Stimulated activated naive CD8-positive, alpha-beta T cell treated with anti-CD3 and anti-CD28 coated beads, Interleukin-15, Interleukin-2, amounts not matched to agents 100 U/mL and 50 U/mL, for 24 hours (primary cell): ENCODE data around the gene DDX4.
A peak's percentile ranks its signal among the peaks of the same experiment; 100 is the strongest.
"Not testable (repeated sequence)": the region's sequence is repeated elsewhere in the genome, so short reads cannot be mapped to it uniquely, and the experiment has no call there.

Experiments
- ATAC-seq: fragments of 150-1000 bp; cut with Tn5 transposase; one replicate; pipeline ENCODE4 v1.10.0; 2021
- DNase-seq: peaks from one replicate; pipeline ENCODE4 v3.0.0; 2021

The DDX4 gene

GRCh38 chr5:55724281-55724680 lies 13.6 kb upstream of the DDX4 start:
- no peak for DNase-seq
- ATAC-seq, result no peak

- DNase-seq, result no peak
- ATAC-seq, result no peak
These were observed 6.0 kb upstream of the DDX4 start for GRCh38 chr5:55731848-55732247.

- no peak for DNase-seq
These were observed 5.3 kb upstream of the DDX4 start for GRCh38 chr5:55732585-55732984.

GRCh38 chr5:55734658-55735057 lies 3.2 kb upstream of the DDX4 start:
- ATAC-seq (no peak), DNase-seq (no peak)

More at GRCh38 chr5:55732585-55732984, 5.3 kb upstream of the DDX4 start:
- ATAC-seq, result no peak

DNA sequence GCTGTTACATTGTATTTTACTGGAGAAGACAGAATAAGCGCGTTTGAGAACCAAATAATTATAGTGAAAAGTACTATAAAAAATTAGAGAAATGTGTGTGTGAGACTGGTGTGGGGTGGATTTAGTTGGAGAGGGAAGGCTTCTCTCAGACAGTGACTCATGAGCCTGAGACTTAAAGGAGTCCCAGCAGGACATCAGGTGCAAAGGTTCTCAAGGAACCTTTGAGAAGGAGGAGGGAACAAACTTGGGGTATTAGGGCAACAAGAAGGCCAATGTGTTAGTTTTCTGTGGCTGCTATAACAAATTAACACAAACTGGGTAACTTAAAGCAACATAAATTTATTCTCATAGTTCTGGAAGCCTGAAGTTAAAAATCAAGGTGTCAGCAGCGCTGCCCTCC lies 4.9 kb downstream of the DDX4 start:
- ATAC-seq (no peak), DNase-seq (no peak)

DNA sequence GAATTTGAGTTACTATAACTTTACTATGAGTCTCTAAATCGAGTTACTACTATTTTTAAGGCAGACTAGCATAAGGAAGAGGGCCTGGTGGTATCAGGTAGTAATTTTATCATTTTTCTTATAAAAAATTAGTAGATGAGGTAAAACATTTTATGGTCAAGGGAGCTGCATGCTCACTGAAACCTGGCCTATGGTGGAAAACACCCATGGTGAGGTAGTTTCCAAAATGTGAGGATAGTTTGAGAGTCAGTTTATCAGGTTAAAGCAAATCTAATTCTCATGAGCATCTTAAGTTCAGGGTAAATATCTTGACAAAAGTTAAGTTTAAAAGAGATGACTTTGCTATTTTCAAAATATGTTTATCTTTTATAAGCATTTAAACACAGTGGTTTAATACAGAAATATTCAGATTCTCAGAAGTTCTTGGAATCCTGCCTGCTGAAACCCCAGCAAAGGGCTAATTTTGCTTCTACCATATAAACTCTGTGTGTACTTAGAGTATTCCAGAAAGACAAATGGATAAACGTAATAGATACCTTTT lies 10.0 kb downstream of the DDX4 start:
- ATAC-seq (no peak), DNase-seq (no peak)

- ATAC-seq, result no peak
- DNase-seq, result no peak
These were observed 11.5 kb downstream of the DDX4 start for GRCh38 chr5:55749387-55749786.

- no peak for ATAC-seq
- DNase-seq, result no peak
These were observed 12.2 kb downstream of the DDX4 start for GRCh38 chr5:55750063-55750462.

DNA sequence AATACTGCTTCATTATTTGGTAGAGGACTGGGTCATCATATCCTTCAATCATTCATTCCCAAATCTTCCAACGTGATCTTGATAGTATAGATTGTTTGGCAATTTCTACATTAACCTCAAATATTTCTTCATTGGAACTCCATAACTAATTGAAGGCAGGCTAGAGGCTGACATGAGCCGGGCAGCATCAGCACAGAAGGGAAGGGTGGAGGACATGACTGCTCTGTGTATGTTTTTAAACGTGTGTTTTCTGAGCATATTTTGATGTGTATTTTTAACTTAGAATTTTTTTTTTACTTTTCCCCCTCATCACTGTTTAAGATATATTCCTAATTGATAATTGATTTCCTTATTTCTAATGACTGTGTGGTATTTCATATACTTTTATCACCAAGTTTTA lies 12.6 kb downstream of the DDX4 start:
- ATAC-seq, result no peak

GRCh38 chr5:55758231-55758630 lies 20.4 kb downstream of the DDX4 start:
- DNase-seq (no peak), ATAC-seq (no peak)

More for the DNA sequence above, 12.6 kb downstream of the DDX4 start:
- no peak for DNase-seq

DNA sequence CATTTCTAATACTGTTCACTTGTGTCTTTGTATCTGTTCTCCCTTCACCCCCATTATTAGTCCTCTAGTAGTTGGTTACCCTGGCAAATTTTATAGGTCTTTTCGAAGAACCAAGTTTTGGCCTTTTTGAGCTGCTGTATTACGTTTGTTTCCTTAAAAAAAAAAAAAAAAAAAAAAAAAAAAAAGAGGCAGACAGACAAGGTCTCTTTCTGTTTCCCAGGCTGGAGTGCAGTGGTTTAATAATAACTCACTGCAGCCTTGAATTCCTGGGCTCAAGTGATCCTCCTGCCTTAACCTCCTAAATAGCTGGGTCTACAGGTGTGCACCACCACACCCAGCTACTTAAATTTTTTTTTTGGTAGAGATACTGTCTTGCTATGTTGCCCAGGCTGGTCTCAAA lies 20.9 kb downstream of the DDX4 start:
- ATAC-seq (no peak), DNase-seq (no peak)

DNA sequence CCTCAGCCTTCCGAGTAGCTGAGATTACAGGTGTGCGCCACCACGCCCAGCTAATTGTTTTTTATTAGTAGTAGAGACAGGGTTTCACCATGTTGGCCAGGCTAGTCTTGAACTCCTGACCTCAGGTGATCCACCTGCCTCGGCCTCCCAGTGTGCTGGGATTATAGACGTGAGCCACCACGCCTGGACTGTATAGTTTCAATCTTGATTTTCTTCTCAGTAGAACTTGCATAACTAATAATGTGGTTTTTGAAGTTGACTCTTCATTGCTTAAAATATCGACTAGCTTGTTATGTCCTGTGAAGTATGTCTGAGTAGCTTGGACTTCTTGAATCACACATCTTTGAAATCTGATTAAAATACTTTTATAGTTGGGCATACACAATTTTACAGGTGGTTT lies 23.9 kb downstream of the DDX4 start:
- DNase-seq, result not testable (repeated sequence)

DNA sequence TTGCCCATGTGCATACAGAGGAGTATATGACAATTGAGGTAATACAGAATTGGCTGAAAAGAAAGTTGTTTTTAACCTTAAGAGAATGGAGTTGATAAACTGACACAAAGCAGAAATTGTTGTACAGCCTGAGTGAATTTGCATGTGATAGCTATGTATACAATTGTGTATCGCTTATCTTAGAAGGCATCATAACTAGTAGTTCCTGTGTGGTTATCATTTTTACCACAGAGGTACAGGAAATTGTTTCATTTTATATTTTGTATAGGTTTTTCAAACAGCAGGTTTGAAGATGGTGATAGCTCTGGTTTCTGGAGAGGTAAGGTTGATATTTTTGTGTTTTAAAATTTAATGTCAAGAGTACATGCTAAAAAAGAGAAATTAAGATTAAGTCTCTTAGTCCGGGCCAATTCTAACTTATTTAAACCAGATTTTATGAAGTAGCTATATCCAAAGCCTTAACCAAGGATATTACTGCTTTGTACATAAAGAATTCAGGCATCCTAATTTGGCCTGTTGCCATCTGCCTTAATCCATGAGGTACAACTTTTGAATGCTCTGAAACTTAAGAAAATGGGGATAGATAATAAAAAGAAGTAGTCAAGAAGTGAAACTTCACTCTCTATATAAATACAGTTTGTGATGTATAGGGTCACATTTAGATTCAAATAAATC lies 26.0 kb downstream of the DDX4 start:
- DNase-seq (no peak), ATAC-seq (no peak)

More for the DNA sequence above, 23.9 kb downstream of the DDX4 start:
- ATAC-seq, result not testable (repeated sequence)

DNA sequence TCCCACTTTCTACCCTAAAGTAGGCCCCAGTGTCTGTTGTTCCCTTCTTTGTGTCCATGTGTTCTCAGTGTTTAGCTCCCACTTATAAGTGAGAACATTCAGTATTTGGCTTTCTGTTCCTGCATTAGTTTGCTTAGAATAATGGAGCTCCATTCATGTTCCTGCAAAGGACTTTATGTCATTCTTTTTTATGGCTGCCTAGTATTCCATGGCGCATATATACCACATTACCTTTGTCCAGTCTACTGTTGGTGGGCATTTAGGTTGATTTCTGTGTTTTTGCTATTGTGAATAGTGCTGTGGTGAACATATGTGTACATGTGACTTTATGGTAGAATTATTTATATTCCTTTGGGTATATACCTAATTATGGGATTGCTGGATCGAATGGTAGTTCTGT lies 30.4 kb downstream of the DDX4 start:
- no peak for DNase-seq
- ATAC-seq, result no peak

GRCh38 chr5:55771175-55771655 lies 33.4 kb downstream of the DDX4 start:
- no peak for DNase-seq
- ATAC-seq, result peak; percentile 93

DNA sequence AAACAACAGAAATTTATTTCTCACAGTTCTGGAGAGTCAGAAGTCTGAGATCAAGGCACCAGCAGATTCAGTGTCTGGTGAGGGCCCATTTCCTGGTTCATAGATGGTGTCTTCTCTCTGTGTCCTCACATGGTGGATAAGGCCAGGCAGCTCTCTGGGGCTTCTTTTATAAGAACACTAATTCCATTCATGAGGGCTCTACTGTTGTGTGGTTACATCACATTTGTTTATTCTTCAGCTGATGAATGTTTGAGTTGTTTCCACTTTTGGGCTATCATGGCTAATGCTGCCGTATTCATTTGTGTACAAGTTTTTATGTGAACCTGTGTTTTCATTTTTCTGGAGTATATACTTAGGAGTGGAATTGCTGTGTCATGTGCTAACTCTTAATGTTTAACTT lies 35.2 kb downstream of the DDX4 start:
- DNase-seq (no peak), ATAC-seq (no peak)

DNA sequence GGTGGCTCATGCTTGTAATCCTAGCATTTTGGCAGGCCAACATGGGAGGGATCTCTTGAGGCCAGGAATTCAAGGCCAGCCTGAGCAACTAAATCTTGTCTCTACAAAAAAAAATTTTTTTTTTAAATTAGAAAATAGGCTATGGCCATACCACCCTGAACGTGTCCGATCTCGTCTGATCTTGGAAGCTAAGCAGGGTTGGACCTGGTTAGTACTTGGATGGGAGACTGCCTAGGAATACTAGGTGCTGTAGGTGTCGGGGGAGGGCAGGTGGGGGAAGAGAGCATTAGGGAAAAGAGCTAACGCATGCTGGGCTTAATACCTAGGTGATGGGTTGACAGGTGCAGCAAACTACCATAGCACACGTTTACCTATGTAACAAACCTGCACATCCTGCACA lies 39.5 kb downstream of the DDX4 start:
- no peak for DNase-seq
- no peak for ATAC-seq

DNA sequence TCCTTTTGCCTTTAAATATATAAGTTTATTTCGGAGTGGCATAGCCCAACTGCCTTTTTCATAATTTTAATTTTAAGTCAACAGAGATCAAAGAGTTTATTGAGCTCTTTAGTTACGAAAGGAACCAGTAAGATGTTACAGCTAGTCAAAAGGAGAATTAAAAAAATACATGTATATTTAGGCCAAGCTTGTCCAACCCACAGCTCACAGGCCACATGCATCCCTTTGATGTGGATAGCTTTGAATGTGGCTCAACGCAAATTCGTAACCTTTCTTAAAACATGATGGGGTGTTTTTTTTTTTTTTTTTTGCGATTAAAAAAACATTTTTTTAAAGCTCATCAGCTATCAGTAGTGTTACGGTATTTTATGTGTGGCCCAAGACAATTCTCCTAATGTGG lies 63.1 kb downstream of the DDX4 start:
- DNase-seq (no peak), ATAC-seq (no peak)

DNA sequence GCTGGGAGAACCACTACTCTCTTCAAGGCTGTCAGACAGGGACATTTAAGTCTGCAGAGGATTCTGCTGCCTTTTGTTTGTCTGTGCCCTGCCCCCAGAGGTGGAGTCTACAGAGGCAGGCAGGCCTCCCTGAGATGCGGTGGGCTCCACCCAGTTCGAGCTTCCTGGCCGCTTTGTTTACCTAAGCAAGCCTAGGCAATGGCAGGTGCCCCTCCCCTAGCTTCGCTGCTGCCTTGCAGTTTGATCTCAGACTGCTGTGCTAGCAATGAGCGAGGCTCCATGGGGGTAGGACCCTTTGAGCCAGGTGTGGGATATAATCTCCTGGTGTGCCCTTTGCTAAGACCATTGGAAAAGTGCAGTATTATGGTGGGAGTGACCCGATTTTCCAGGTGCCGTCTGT lies 71.0 kb downstream of the DDX4 start:
- not testable (repeated sequence) for ATAC-seq, DNase-seq

DNA sequence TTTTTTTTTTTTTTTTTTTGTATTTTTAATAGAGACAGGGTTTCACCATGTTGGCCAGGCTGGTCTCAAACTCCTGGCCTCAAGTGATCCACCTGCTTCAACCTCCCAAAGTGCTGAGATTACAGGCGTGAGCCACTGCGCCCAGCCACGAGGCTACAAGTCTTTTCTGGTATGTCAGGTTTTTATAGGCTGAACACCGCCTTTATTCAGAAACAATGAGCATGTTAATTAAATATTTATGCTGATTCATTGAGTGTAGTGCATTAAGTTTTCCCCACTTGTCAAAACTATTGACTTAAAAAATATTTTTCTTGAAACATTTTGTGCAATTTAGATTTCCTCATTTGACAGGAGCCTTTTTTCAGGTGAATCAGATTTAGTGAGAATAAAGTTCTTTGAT lies 78.1 kb downstream of the DDX4 start:
- not testable (repeated sequence) for DNase-seq, ATAC-seq

GRCh38 chr5:55816342-55816741 lies 78.5 kb downstream of the DDX4 start:
- no peak for ATAC-seq

DNA sequence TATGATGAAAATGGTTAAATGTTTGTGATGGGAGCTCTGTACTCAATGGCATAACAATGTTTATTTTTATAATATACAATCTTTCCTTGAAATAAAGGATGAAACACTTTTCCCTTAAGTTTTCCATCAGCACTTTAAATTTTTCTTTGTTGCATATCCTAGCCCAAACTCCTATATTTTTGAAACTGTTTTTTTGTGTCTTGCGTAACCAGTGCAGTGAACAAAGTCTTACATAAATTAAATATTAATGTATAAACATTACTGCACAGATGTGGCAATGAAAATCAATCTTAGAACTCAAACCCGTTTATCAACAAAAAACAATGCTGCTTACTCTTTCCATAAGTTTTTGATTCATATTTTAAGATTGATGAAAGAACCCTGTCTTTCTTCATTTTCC lies 79.2 kb downstream of the DDX4 start:
- ATAC-seq (no peak), DNase-seq (no peak)

More at GRCh38 chr5:55816342-55816741, 78.5 kb downstream of the DDX4 start:
- DNase-seq, result no peak

GRCh38 chr5:55820488-55820887 lies 82.6 kb downstream of the DDX4 start:
- ATAC-seq (no peak), DNase-seq (no peak)
